Type B pancreatic cell (in vitro differentiated cells): Measurements from ENCODE around the gene FCHSD2. TPM values are rescaled to one million over a fixed set of nuclear protein-coding genes. Genes with fewer than 3 reads are reported as not detected.

Experiments
- DNase-seq: peaks from one replicate; pipeline ENCODE4 v3.0.0; 2021; ENCODE audit warnings: mixed read lengths; ENCODE audit not compliant: unreplicated experiment; ENCODE audit errors: extremely low spot score
- H3K27ac Mint-ChIP-seq: 2 replicates; pipeline ENCODE4 v1.8.0; 2021; ENCODE audit warnings: mild to moderate bottlenecking, mixed read lengths
- H3K27me3 Mint-ChIP-seq: 2 replicates; pipeline ENCODE4 v1.8.0; 2021; ENCODE audit warnings: mixed read lengths
- H3K36me3 Mint-ChIP-seq: 2 replicates; pipeline ENCODE4 v1.8.0; 2021; ENCODE audit warnings: mixed read lengths
- H3K4me1 Mint-ChIP-seq: one replicate; pipeline ENCODE4 v1.8.0; 2021; ENCODE audit warnings: mixed read lengths; ENCODE audit not compliant: unreplicated experiment
- H3K4me3 Mint-ChIP-seq: 2 replicates; pipeline ENCODE4 v1.8.0; 2021; ENCODE audit warnings: mild to moderate bottlenecking, mixed read lengths
- H3K9me3 Mint-ChIP-seq: 2 replicates; pipeline ENCODE4 v1.8.0; 2021; ENCODE audit warnings: mixed read lengths
- total RNA-seq: library from RNA; stranded (reverse); gene quantifications from 2 replicates; pipeline ENCODE4 v1.2.1, GENCODE V29; 2021; ENCODE audit warnings: low replicate concordance
- TF ChIP-seq, protein P1 (sequence below): fragments of 200-600 bp; sonication (generic); conservative IDR thresholded peaks from 2 replicates; pipeline ENCODE4 v1.5.0; 2021; ENCODE audit warnings: antibody characterized with exemption, mild to moderate bottlenecking

The FCHSD2 gene
- total RNA-seq, 1 donor from 2014 or later, result 30.8 TPM

DNA sequence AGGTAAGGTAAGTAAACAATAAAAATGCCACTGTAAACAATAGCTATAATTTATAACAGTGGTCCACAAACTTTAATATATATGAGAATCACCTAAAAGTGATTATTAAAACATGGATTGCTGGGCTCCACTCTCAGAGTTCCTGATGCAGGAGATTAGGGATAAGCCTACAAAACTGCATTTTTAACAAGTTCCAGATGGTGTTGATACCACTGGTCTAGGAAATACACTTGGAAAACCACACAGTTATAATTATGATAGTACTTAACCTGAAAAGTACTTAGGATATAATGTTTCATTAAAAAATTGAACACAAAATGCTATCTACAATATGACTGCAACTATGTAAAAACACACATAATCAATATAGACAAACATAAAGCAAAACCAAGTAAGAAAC lies 20.4 kb downstream of the FCHSD2 start:
- DNase-seq, result no peak
- Mint-ChIP-seq H3K36me3 (peaks cover 19% of the 10 kb centered on the region), H3K4me1 (peaks cover 5% of the 10 kb centered on the region), H3K27ac (no peak overlapping the region), H3K27me3 (no peaks in the 10 kb centered on the region), H3K4me3 (no peak overlapping the region), H3K9me3 (no peaks in the 10 kb centered on the region)
- TF ChIP-seq, protein P1, sequence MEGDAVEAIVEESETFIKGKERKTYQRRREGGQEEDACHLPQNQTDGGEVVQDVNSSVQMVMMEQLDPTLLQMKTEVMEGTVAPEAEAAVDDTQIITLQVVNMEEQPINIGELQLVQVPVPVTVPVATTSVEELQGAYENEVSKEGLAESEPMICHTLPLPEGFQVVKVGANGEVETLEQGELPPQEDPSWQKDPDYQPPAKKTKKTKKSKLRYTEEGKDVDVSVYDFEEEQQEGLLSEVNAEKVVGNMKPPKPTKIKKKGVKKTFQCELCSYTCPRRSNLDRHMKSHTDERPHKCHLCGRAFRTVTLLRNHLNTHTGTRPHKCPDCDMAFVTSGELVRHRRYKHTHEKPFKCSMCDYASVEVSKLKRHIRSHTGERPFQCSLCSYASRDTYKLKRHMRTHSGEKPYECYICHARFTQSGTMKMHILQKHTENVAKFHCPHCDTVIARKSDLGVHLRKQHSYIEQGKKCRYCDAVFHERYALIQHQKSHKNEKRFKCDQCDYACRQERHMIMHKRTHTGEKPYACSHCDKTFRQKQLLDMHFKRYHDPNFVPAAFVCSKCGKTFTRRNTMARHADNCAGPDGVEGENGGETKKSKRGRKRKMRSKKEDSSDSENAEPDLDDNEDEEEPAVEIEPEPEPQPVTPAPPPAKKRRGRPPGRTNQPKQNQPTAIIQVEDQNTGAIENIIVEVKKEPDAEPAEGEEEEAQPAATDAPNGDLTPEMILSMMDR, result no peak

DNA sequence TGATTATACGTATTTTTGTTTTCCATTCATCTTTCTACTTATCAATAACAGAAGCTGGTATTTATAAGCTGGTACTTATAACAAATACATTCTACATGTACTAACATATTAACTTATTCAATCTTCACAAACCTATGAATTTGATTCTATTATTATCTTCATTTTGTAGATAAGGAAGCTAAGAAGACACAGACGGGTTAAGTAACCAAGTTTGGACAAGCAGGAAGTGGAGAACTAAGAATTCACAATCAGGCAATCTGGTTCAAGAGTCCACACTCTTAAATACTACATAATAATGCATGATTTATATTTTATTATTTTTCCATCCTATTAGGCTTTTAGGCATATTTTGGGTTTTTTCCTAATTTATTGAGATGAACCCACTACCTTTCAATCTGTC lies 25.0 kb downstream of the FCHSD2 start:
- TF ChIP-seq, protein P1, result no peak
- Mint-ChIP-seq H3K36me3 (peaks cover 22% of the 10 kb centered on the region), H3K9me3 (peaks cover 6% of the 10 kb centered on the region), H3K27ac (no peak overlapping the region), H3K4me3 (no peak overlapping the region), H3K27me3 (no peaks in the 10 kb centered on the region), H3K4me1 (peaks cover 2% of the 10 kb centered on the region)
- no peak for DNase-seq

DNA sequence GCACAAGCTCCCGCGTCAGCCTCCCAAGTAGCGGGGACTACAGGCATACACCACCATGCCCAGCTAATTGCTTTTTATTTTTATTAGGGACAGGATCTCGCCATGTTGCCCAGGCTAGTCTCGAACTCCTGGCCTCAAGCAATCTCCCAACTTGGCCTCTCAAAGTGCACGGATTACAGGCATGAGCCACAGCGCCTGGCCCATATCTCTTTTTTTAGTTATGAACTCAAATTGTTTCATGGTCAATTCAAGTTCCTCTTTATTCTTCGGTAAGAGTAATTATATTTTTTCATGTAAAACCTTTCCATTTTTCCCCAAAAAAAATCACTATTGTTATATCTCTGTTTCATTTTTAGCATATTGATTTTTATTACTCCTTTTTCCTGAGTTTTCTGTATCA lies 25.5 kb downstream of the FCHSD2 start:
- no peaks in the 10 kb centered on the region for H3K4me1 Mint-ChIP-seq
- H3K36me3 Mint-ChIP-seq, result peaks cover 24% of the 10 kb centered on the region
- no peak overlapping the region for H3K4me3 Mint-ChIP-seq
- no peak overlapping the region for H3K27ac Mint-ChIP-seq
- peaks cover 6% of the 10 kb centered on the region for H3K9me3 Mint-ChIP-seq
- no peak for DNase-seq
- TF ChIP-seq, protein P1, result no peak
- H3K27me3 Mint-ChIP-seq, result no peaks in the 10 kb centered on the region

DNA sequence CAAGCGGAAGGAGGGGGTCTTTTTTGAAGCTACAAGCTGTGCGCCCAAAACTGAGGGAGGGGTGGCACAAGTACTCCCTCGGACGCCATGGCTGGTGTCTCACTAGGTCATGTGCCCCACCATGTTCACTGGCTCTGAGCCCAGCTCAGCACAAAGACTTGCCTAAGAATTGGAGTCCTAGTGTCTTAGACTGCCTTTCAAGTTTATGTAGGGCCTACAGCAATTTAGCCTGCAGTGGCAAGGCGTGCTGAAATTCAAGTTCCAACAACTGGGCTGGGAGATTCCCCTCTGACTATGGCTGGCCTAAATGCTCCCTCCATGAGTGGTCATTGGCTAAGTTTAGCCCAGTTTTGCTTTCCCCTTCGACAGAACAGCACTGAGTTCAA lies 27.3 kb downstream of the FCHSD2 start:
- Mint-ChIP-seq H3K27ac (peak overlapping the region; percentile 85), H3K4me3 (no peak overlapping the region), H3K9me3 (peaks cover 6% of the 10 kb centered on the region)

DNA sequence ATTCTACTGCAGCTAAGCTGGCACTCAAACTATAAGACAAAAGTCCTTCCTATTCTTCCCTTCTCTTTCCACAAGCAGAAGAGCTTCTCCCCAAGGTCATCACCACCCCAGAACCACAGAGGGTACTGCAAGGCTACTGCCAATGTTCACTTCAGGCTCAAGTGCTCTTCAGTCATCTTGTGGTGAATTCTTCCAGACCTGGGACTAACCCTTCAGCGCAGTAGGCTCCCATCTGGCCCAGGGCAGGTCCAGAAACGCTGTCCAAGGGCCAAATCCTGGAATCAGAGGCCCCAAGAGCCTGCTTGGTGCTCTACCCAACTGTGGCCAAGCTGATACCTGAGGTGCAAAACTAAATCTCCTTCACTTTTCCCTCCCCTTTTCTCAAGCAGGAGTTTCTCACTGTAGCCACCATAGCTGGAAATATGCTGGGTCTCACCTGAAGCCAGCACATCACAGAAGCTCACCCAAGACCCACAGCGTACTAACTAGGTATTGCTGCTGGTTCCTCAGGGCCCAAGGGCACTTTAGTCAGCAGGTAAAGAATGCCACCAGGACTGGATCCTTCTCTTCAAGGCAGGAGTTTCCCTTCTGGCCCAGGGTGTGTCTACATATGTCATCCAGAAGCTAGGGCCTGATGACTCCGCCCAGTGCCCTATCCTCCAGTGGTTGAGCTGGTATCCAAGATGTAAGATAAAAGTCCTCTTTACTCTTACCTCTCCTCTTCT lies 27.8 kb downstream of the FCHSD2 start:
- peak overlapping the region; percentile 85 for H3K27ac Mint-ChIP-seq

More for the DNA sequence above, 27.3 kb downstream of the FCHSD2 start:
- H3K4me1 Mint-ChIP-seq, result no peaks in the 10 kb centered on the region
- TF ChIP-seq, protein P1, result no peak
- no peak for DNase-seq
- no peaks in the 10 kb centered on the region for H3K27me3 Mint-ChIP-seq
- peaks cover 27% of the 10 kb centered on the region for H3K36me3 Mint-ChIP-seq

More for the DNA sequence above, 27.8 kb downstream of the FCHSD2 start:
- DNase-seq, result no peak
- Mint-ChIP-seq H3K4me3 (peak overlapping the region; percentile 48), H3K27me3 (no peaks in the 10 kb centered on the region), H3K36me3 (peaks cover 27% of the 10 kb centered on the region), H3K9me3 (peaks cover 6% of the 10 kb centered on the region), H3K4me1 (no peaks in the 10 kb centered on the region)
- TF ChIP-seq, protein P1, result no peak
